HK-2 (cell line): ENCODE measurements around the gene SPPL2A.
"Not testable (repeated sequence)": the region's sequence is repeated elsewhere in the genome, so short reads cannot be mapped to it uniquely, and the experiment has no call there.

Source experiments
- DNase-seq: peaks from one replicate; pipeline ENCODE4 v3.0.0-alpha.2; 2018; ENCODE audit not compliant: unreplicated experiment

Gene SPPL2A

GRCh38 chr15:50767332-50767861, 1.9 kb upstream of the SPPL2A start:
- DNase-seq, result no peak

GRCh38 chr15:50764461-50765194, 878 bp downstream of the SPPL2A start:
- no peak for DNase-seq

- no peak for DNase-seq
Measured at GRCh38 chr15:50758712-50759205, 6.7 kb downstream of the SPPL2A start.

GRCh38 chr15:50753463-50753862, 12.0 kb downstream of the SPPL2A start:
- no peak for DNase-seq

GRCh38 chr15:50751394-50751793, 14.1 kb downstream of the SPPL2A start:
- DNase-seq, result no peak

- DNase-seq, result no peak
Measured at GRCh38 chr15:50750227-50750705, 15.2 kb downstream of the SPPL2A start.

GRCh38 chr15:50747523-50747922, 18.0 kb downstream of the SPPL2A start:
- no peak for DNase-seq

GRCh38 chr15:50744601-50745000, 20.9 kb downstream of the SPPL2A start:
- no peak for DNase-seq

GRCh38 chr15:50740955-50741354, 24.6 kb downstream of the SPPL2A start:
- DNase-seq, result no peak

- DNase-seq, result no peak
Measured at GRCh38 chr15:50736823-50737222, 28.7 kb downstream of the SPPL2A start.

GRCh38 chr15:50735156-50735555, 30.4 kb downstream of the SPPL2A start:
- DNase-seq, result no peak

GRCh38 chr15:50726315-50726714, 39.2 kb downstream of the SPPL2A start:
- DNase-seq, result no peak

GRCh38 chr15:50718700-50719125, 46.8 kb downstream of the SPPL2A start:
- DNase-seq, result no peak

GRCh38 chr15:50712018-50712417, 53.5 kb downstream of the SPPL2A start:
- no peak for DNase-seq

GRCh38 chr15:50710585-50710984, 54.9 kb downstream of the SPPL2A start:
- no peak for DNase-seq

GRCh38 chr15:50707878-50708427, 57.6 kb downstream of the SPPL2A start:
- no peak for DNase-seq

GRCh38 chr15:50702762-50703334, 62.7 kb downstream of the SPPL2A start:
- DNase-seq, result no peak

GRCh38 chr15:50698101-50698500, 67.4 kb downstream of the SPPL2A start:
- no peak for DNase-seq

GRCh38 chr15:50697109-50697797, 68.3 kb downstream of the SPPL2A start:
- DNase-seq, result no peak

GRCh38 chr15:50694634-50695165, 70.8 kb downstream of the SPPL2A start:
- DNase-seq, result not testable (repeated sequence)

GRCh38 chr15:50687302-50687902, 78.1 kb downstream of the SPPL2A start:
- DNase-seq, result no peak
